Activated B cell treated with CpG ODN at 0.5 μM for 24 hours (primary cell): ENCODE results near the gene NT5DC1. TPM values are rescaled to one million over a fixed set of nuclear protein-coding genes. Genes with fewer than 3 reads are reported as not detected.

Experiments used
- ATAC-seq: fragments of 200-7000 bp; cut with Tn5 transposase; one replicate; pipeline ENCODE4 v1.10.0; 2021; ENCODE audit warnings: low read depth, mild to moderate bottlenecking, moderate library complexity
- CTCF ChIA-PET: fragments of 350-600 bp; sonication (Branson Sonifier 250); formaldehyde crosslinking; loops from one replicate; lab custom pipeline; 2021; ENCODE audit warnings: antibody characterized with exemption; lab: Charles Lee
- POLR2A ChIA-PET: fragments of 350-600 bp; sonication (Branson Sonifier 250); formaldehyde crosslinking; loops from one replicate; lab custom pipeline; 2021; ENCODE audit warnings: antibody characterized with exemption; lab: Charles Lee
- DNase-seq: peaks from one replicate; pipeline ENCODE4 v3.0.0; 2022
- H3K27ac Mint-ChIP-seq: one replicate; pipeline ENCODE4 v1.8.0; 2020; ENCODE audit warnings: mixed read lengths
- H3K27me3 Mint-ChIP-seq: one replicate; pipeline ENCODE4 v1.8.0; 2021; ENCODE audit warnings: mixed read lengths
- H3K36me3 Mint-ChIP-seq: one replicate; pipeline ENCODE4 v1.8.0; 2021; ENCODE audit warnings: low read depth, mixed read lengths
- H3K4me1 Mint-ChIP-seq: one replicate; pipeline ENCODE4 v1.8.0; 2021; ENCODE audit warnings: mixed read lengths
- H3K4me3 Mint-ChIP-seq: one replicate; pipeline ENCODE4 v1.8.0; 2020; ENCODE audit warnings: mild to moderate bottlenecking, mixed read lengths
- H3K9me3 Mint-ChIP-seq: one replicate; pipeline ENCODE4 v1.8.0; 2020; ENCODE audit warnings: mixed read lengths
- intact Hi-C: fragments of 100-400 bp; cut with micrococcal nuclease; formaldehyde crosslinking; loops from one replicate; pipeline ENCODE4 v1.15.1; 2024
- total RNA-seq: library from RNA; stranded (reverse); gene quantifications from 2 replicates; pipeline ENCODE4 v1.2.3, GENCODE V29; 2022
- TF ChIP-seq, protein P1 (sequence below): fragments of 200-600 bp; IDR thresholded peaks from one replicate; pipeline ENCODE4 v1.8.0; 2022; ENCODE audit warnings: antibody characterized with exemption, mild to moderate bottlenecking

Gene NT5DC1
- total RNA-seq, 1 donor from 2014 or later = 59.9 TPM

DNA sequence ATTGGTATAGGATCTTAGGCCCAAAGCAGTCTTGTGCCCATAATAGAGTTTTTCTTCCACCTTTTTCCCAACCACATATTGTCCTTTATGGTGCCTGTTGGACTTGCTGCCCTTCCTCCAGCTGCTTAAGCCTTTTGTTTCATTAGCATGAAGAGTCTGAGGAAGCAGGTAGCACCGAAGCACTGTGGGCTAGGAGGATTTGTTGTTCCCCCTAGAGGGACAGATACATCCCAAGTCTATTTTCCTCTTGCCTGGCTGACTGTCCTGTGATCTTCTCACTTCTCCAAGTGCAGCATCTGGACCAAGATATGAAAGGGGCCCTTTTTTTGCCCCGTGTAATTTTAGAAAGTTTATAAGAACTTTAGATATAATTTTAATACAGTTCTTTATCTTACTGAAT lies 75.9 kb downstream of the NT5DC1 start:
- Mint-ChIP-seq H3K9me3 (peaks cover 18% of the 10 kb centered on the region), H3K27ac (no peak overlapping the region), H3K27me3 (no peaks in the 10 kb centered on the region), H3K36me3 (peaks cover 36% of the 10 kb centered on the region), H3K4me3 (no peak overlapping the region), H3K4me1 (no peaks in the 10 kb centered on the region)
- DNase-seq = no peak
- CTCF ChIA-PET = no interaction called here
- TF ChIP-seq, protein P1, sequence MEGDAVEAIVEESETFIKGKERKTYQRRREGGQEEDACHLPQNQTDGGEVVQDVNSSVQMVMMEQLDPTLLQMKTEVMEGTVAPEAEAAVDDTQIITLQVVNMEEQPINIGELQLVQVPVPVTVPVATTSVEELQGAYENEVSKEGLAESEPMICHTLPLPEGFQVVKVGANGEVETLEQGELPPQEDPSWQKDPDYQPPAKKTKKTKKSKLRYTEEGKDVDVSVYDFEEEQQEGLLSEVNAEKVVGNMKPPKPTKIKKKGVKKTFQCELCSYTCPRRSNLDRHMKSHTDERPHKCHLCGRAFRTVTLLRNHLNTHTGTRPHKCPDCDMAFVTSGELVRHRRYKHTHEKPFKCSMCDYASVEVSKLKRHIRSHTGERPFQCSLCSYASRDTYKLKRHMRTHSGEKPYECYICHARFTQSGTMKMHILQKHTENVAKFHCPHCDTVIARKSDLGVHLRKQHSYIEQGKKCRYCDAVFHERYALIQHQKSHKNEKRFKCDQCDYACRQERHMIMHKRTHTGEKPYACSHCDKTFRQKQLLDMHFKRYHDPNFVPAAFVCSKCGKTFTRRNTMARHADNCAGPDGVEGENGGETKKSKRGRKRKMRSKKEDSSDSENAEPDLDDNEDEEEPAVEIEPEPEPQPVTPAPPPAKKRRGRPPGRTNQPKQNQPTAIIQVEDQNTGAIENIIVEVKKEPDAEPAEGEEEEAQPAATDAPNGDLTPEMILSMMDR = no peak
- POLR2A ChIA-PET = no interaction called here
- ATAC-seq = no peak
- intact Hi-C loops = no loop called here

DNA sequence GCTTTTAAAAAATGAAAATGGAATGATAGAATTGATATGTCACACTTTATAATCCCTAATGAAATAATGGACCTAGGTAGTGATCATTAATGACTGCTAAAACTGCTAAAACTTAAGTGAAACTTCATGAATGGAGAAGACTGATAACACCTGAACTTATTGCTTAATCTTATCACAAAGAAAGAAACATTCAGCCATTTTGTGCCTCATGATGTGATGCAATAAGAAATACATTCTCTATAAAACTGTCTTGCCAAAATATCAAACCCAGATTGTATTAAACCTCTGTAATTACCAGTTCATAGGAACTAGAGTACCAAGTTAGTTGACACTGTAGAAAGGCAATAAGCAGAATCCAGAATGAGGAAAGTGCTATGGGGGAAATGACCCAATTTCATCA lies 79.7 kb downstream of the NT5DC1 start:
- Mint-ChIP-seq H3K27me3 (no peaks in the 10 kb centered on the region), H3K4me3 (no peak overlapping the region), H3K27ac (no peak overlapping the region), H3K36me3 (peaks cover 30% of the 10 kb centered on the region), H3K4me1 (peaks cover 5% of the 10 kb centered on the region), H3K9me3 (peaks cover 13% of the 10 kb centered on the region)
- intact Hi-C loops = no loop called here
- no peak for ATAC-seq
- TF ChIP-seq, protein P1 = no peak
- POLR2A ChIA-PET = no interaction called here
- CTCF ChIA-PET = no interaction called here
- no peak for DNase-seq

DNA sequence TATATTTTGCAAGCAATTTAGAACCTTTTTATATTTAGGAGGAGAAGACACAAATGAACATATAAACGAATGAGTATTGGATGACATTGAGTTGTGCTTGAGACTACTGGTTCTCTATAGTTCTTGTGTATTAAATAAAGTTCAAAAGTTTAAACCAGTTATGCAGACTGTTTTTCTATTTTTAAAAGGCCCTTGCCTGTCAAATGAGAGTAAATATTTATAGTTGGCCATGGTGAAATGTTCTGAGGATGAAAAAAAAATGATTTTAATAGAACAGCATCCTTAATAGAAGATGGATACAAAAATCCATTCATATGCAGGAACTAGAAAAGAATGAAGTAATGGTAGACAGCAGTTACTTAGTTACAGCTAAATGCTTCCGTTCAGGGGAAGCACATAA lies 88.8 kb downstream of the NT5DC1 start:
- TF ChIP-seq, protein P1 = no peak
- H3K36me3 Mint-ChIP-seq = peaks cover 14% of the 10 kb centered on the region
- no peaks in the 10 kb centered on the region for H3K4me1 Mint-ChIP-seq
- intact Hi-C loops = no loop called here
- POLR2A ChIA-PET = no interaction called here
- H3K9me3 Mint-ChIP-seq = peaks cover 2% of the 10 kb centered on the region
- DNase-seq = no peak
- CTCF ChIA-PET = no interaction called here
- H3K27me3 Mint-ChIP-seq = no peaks in the 10 kb centered on the region
- no peak for ATAC-seq
- H3K4me3 Mint-ChIP-seq = no peak overlapping the region
- no peak overlapping the region for H3K27ac Mint-ChIP-seq

DNA sequence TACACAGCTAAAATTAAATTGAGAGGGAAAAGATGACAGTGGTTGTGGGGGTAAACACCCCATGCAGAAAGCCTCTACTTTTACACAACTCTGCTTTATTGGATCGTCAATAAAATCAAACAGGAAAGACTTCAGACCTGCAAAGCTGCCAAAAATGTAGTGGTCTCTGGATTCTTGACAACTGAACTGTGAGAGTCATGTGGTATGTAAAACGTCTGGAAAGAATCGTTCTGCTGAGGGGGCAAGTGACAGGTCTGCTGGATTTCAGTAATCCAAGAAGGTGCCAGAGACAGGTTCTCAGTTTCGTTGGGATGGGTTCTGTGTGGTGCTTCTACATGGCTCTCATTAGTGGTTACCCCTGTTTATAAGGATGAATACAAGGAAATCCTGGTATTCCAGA lies 89.9 kb downstream of the NT5DC1 start:
- no peaks in the 10 kb centered on the region for H3K4me1 Mint-ChIP-seq
- CTCF ChIA-PET = no interaction called here
- DNase-seq (no peak), ATAC-seq (no peak)
- intact Hi-C loops = no loop called here
- peaks cover under 1% of the 10 kb centered on the region for H3K9me3 Mint-ChIP-seq
- POLR2A ChIA-PET = no interaction called here
- TF ChIP-seq, protein P1 = no peak
- peaks cover 11% of the 10 kb centered on the region for H3K36me3 Mint-ChIP-seq
- no peak overlapping the region for H3K4me3 Mint-ChIP-seq
- no peaks in the 10 kb centered on the region for H3K27me3 Mint-ChIP-seq
- H3K27ac Mint-ChIP-seq = no peak overlapping the region

DNA sequence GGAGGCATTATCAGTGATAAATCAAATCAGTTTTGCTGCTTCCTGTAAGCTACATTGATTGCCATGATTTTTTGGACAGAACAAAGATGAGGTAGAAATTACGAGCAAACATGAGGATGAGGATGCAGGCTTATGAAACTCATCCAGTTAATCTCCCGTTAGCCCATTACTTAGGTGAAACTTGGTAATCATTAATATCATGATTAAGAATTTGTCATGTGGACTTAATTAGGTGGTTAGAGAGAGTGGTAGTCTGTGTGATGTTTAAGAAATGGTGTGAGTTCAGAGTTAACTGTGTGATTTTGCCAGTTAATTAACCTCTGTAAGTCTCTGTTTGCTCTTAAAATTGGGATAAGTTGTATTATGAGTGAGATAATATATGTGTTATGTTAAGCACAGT lies 91.2 kb downstream of the NT5DC1 start:
- H3K36me3 Mint-ChIP-seq = peaks cover 9% of the 10 kb centered on the region
- no peak overlapping the region for H3K4me3 Mint-ChIP-seq
- CTCF ChIA-PET = no interaction called here
- intact Hi-C loops = no loop called here
- no peak overlapping the region for H3K27ac Mint-ChIP-seq
- no peaks in the 10 kb centered on the region for H3K27me3 Mint-ChIP-seq
- POLR2A ChIA-PET = no interaction called here
- no peak for ATAC-seq
- TF ChIP-seq, protein P1 = no peak
- no peaks in the 10 kb centered on the region for H3K4me1 Mint-ChIP-seq
- no peak for DNase-seq
- no peaks in the 10 kb centered on the region for H3K9me3 Mint-ChIP-seq
